A549 (cell line): Measurements from ENCODE around the gene DUS2.

ENCODE experiments used
- BHLHE40 ChIP-seq: IDR thresholded peaks from 2 replicates; pipeline ENCODE4 v1.6.1; 2012; ENCODE audit warnings: low read depth, low read length, inconsistent platforms
- CEBPB ChIP-seq, 2 experiments: fragments of >200 bp in 1 of 2; sonication (Bioruptor Twin) in 1 of 2; formaldehyde crosslinking in 1 of 2; IDR thresholded peaks; 2 replicates each; pipeline ENCODE4 v1.6.1; 2012 to 2016
- CTCF ChIP-seq: fragments of >200 bp; sonication (Bioruptor Twin); formaldehyde crosslinking; IDR thresholded peaks from 3 replicates; pipeline ENCODE4 v1.5.1; 2016
- JUNB ChIP-seq: fragments of >200 bp; sonication (Bioruptor Twin); formaldehyde crosslinking; IDR thresholded peaks from 2 replicates; pipeline ENCODE4 v1.6.1; 2016
- MYC ChIP-seq: IDR thresholded peaks from 2 replicates; pipeline ENCODE4 v1.6.1; 2012; ENCODE audit warnings: mild to moderate bottlenecking, inconsistent platforms, low read length, improper control_type of control experiment, borderline replicate concordance
- NFE2L2 ChIP-seq: fragments of 150-350 bp; conservative IDR thresholded peaks from 2 replicates; pipeline ENCODE4 v1.6.1; 2014; ENCODE audit warnings: low read length
- NR3C1 ChIP-seq: fragments of >200 bp; sonication (Bioruptor Twin); formaldehyde crosslinking; IDR thresholded peaks from 3 replicates; pipeline ENCODE4 v1.6.1; 2017
- REST ChIP-seq: fragments of 200-600 bp; sonication (generic); IDR thresholded peaks from 2 replicates; pipeline ENCODE4 v1.6.1; 2016; ENCODE audit warnings: antibody characterized with exemption, mild to moderate bottlenecking, moderate library complexity
- SMC3 ChIP-seq: fragments of >200 bp; sonication (Bioruptor Twin); formaldehyde crosslinking; IDR thresholded peaks from 3 replicates; pipeline ENCODE4 v1.6.1; 2018; ENCODE audit warnings: inconsistent platforms
- TP53 ChIP-seq: fragments of 250-450 bp; sonication (Bioruptor Pico); IDR thresholded peaks from 2 replicates; pipeline ENCODE4 v1.5.0; 2021; ENCODE audit warnings: mild to moderate bottlenecking, moderate library complexity

GRCh38 chr16:68046106-68046505 is 23.0 kb downstream of the DUS2 start:
- no peak for TF ChIP-seq CTCF
- TF ChIP-seq NFE2L2: no peak
- no peak for TF ChIP-seq SMC3
- TF ChIP-seq REST: no peak
- no peak for TF ChIP-seq BHLHE40
- TF ChIP-seq NR3C1: no peak
- no peak for TF ChIP-seq CEBPB (IDR thresholded peaks at IDR 0.05)
- TF ChIP-seq TP53 (CRISPR knock-in tag): no peak
- TF ChIP-seq JUNB: no peak
- no peak for TF ChIP-seq MYC
